Measurements from ENCODE around the gene CCDC172.

GRCh38 chr10:116356833-116357232, 32.6 kb downstream of the CCDC172 start:
- TF ChIP-seq CTCF (IDR thresholded peaks at IDR 0.05), result no peak
- no peak for TF ChIP-seq EZH2 (IDR thresholded peaks at IDR 0.05)
- no peak for TF ChIP-seq EZH2phosphoT487 (IDR thresholded peaks at IDR 0.05)
